Suprapubic skin (tissue), 4 donors: Measurements from ENCODE around the gene SUGCT.

Experiments
- POLR2A ChIP-seq, 2 donors: fragments of 450-650 bp; IDR thresholded peaks; one replicate each; pipeline ENCODE4 v1.6.1; 2017; ENCODE audit warnings: antibody characterized with exemption in 2 of 2, mild to moderate bottlenecking in 2 of 2, moderate library complexity in 2 of 2
- POLR2AphosphoS5 ChIP-seq, 3 donors: sonication (generic); formaldehyde crosslinking; IDR thresholded peaks; one replicate each; pipeline ENCODE4 v1.6.1; 2017; ENCODE audit warnings: antibody characterized with exemption in 3 of 3
- TF ChIP-seq, protein P1 (sequence below), 2 donors: fragments of 200-600 bp in 1 of 2; fragments of 450-650 bp in 1 of 2; sonication (generic) in 1 of 2; IDR thresholded peaks; one replicate each; pipeline ENCODE4 v1.5.1; 2016 to 2019; ENCODE audit warnings: antibody characterized with exemption in 2 of 2, mild to moderate bottlenecking in 1 of 2, moderate library complexity in 1 of 2

DNA sequence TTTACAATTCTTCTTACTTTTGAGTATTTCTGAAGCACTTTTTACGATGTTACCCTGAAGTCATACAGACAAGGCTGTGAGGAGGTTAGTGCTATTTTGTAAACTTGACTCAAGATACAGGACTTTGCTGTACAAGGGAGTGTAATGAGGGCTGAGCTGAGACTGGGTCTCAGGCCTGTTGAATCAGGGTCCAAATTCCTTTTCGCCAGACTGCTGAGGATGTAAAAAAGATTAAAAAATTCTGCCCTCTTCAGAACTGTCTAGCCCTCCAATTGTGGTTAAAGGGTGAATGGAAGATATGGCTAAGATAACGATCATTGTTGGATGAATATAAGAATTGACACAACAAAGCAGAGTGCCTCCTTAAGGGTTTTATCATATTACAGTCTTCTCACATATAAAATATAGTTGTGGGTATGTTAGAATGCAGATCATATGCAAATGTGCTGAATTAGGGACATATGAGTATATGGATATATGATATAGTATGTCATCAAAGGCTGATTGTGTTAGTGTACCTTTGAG lies 165.4 kb downstream of the SUGCT start:
- TF ChIP-seq, protein P1, sequence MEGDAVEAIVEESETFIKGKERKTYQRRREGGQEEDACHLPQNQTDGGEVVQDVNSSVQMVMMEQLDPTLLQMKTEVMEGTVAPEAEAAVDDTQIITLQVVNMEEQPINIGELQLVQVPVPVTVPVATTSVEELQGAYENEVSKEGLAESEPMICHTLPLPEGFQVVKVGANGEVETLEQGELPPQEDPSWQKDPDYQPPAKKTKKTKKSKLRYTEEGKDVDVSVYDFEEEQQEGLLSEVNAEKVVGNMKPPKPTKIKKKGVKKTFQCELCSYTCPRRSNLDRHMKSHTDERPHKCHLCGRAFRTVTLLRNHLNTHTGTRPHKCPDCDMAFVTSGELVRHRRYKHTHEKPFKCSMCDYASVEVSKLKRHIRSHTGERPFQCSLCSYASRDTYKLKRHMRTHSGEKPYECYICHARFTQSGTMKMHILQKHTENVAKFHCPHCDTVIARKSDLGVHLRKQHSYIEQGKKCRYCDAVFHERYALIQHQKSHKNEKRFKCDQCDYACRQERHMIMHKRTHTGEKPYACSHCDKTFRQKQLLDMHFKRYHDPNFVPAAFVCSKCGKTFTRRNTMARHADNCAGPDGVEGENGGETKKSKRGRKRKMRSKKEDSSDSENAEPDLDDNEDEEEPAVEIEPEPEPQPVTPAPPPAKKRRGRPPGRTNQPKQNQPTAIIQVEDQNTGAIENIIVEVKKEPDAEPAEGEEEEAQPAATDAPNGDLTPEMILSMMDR (IDR thresholded peaks at IDR 0.05), result no peak
- TF ChIP-seq POLR2A (IDR thresholded peaks at IDR 0.05) (no peak), POLR2AphosphoS5 (IDR thresholded peaks at IDR 0.05) (no peak)
